RPMI7951 (cell line): Measurements from ENCODE around the gene SPART. TPM values are rescaled to one million over a fixed set of nuclear protein-coding genes. Genes with fewer than 3 reads are reported as not detected.
A peak's percentile ranks its signal among the peaks of the same experiment; 100 is the strongest.

ENCODE experiments used
- DNase-seq: peaks from one replicate; pipeline ENCODE4 v3.0.0-alpha.2; 2012; ENCODE audit warnings: low read depth
- total RNA-seq: library from RNA; depleted of rRNA; stranded (reverse); fragments of >200 nt; shearing (Covaris generic); gene quantifications from 2 replicates; pipeline ENCODE4 v1.2.3, GENCODE V29; 2014; rRNA removed

Gene SPART, protein sequence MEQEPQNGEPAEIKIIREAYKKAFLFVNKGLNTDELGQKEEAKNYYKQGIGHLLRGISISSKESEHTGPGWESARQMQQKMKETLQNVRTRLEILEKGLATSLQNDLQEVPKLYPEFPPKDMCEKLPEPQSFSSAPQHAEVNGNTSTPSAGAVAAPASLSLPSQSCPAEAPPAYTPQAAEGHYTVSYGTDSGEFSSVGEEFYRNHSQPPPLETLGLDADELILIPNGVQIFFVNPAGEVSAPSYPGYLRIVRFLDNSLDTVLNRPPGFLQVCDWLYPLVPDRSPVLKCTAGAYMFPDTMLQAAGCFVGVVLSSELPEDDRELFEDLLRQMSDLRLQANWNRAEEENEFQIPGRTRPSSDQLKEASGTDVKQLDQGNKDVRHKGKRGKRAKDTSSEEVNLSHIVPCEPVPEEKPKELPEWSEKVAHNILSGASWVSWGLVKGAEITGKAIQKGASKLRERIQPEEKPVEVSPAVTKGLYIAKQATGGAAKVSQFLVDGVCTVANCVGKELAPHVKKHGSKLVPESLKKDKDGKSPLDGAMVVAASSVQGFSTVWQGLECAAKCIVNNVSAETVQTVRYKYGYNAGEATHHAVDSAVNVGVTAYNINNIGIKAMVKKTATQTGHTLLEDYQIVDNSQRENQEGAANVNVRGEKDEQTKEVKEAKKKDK
- total RNA-seq, result 44.0 and 52.9 TPM in 2 replicates

DNA sequence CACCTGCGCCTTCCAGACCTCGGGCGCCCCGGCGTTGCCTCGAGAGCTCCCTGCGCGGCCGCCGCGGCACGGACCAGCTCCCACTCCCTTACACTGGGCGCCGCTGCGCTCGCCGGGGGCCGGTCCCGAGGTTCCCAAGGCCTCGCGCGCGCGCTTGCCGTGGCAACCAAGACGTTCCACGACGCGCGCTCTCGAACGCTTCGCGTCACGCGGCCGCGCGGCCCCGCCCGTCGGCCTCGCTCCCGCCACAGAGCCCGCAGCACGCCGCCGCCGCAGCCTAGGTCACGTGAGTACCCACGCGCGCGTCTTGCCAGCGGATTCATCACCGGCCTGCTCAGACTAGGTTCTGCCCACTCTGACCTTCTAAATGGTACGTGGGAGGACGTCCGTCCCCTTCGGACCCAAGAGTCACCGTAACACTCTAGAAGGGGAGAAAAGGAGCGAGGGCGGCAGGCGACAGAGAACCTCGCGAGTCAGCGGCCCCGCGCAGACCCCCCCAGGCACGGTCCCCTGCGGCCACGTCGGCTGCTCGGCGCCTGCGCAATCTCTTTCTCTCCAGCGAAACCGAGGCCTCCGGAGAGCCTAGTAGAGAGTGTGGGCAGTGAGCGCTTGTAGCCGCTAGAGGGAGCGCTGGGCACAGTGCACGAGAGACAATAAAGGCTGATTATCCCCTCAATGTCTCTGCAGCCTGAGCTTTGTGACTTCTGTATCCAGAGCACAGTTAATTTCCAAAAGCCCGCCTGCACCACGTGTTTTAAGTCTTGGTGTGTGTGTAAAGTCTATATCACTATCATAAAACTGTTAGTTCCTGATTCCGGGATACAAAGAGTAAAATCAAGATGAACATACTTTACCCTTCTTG lies at the start of gene SPART:
Gene SPART (minus strand): TSS at position 173 of the 862 bp plus-strand sequence. CDS start 10,564 bp downstream, outside the sequence.
- peak; percentile 85 for DNase-seq

DNA sequence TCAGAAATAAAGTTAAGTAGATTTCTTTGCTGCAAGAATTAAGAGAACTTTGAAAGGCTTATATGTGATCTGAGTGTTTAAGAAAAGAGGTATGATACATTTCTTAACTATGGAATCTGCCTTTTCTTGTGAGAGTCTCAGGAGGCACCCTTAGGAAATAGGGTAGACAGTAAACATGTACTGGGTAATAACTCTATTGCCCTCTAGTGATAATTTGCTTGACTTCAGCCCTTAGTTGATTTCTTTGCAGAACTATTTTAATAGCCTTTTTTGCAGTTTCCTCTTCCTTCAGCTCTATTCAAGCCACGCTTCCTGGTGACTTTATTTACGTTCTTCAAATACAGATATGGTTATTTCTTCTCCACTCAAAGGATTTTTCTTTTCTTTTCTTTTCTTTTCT lies 49.1 kb upstream of the SPART start:
- DNase-seq, result peak; percentile 51

DNA sequence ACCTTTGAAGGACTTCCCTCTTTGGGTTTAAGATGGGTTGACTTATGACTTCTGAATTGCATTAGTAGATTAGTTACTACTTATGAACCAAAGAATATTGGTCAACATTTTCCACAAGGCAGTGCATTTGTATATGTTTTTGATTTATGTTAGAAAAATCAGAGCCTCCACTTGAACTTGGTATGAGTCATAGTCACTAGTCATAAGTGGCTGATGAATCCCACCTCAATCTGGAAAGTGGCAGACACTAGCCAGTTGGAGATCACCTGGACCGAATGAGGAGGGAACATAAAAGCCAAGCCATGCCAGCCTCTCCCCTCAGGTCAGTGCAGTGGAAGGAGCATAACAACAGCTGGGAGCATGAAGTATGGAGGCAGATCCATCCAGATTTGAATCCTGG lies 39.3 kb upstream of the SPART start:
- peak; percentile 11 for DNase-seq

DNA sequence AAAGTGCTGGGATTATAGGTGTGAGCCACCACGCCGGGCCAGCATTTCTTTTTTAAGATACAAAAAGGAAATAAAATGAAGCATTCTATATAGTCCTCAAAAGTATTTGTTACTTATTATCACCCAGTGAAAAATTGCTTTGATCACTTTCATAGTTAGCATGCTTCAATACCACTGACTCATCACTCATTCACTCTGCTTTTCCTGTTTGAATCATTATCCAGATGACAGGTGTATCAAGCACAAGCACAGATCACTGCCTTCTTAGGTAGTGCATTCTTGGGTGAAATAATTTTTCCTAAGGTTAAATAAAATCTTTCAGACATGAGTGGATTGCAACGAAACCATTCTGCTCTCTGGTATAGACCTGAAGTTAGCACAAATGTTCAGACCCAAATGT lies 35.8 kb upstream of the SPART start:
- DNase-seq, result no peak

GRCh38 chr13:36377826-36378468 lies 31.8 kb upstream of the SPART start:
- DNase-seq, result peak; percentile 67

- no peak for DNase-seq
Measured at GRCh38 chr13:36374063-36374462, 27.9 kb upstream of the SPART start.

GRCh38 chr13:36371185-36371584 lies 25.0 kb upstream of the SPART start:
- no peak for DNase-seq

GRCh38 chr13:36370108-36370429 lies 23.9 kb upstream of the SPART start:
- no peak for DNase-seq

DNA sequence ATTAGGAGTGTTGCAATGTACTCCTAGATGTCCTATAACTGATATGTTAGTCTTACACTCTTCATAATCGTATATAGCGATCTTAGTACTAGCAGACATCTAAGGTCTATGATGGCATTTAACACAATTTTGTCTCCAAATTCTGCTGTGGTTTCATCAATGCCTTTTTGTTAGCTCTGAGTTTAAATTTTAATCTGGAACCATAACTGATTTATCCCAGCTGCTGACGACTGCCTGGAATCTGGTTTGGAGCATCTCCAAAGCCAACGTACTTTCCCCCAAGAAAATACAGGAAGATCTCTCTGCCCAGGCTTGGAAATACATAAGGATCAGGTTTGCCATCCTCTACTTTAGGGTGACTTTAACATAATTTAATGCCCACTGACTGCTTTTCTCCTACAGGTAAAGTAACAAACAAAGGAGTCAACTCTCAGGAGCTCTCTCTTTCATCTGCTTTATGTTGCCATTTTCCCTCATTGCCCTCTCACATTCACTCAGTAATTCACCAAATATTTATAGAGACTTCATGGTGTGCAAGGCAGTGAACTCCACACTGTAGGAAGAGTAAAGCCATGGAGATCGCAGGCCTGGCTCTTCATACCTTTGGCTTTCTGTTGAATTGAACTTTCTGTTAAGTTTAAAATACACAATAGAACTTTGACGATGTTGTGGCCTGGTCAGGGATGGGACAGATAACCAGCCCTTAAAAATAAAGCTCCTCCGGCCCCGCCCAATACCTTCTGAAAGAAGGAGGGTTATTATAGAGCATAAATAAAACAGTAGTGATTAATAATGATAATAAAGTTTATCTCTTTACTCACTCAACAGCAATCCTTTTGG lies 23.3 kb upstream of the SPART start:
- peak; percentile 82 for DNase-seq

- DNase-seq, result no peak
Measured at GRCh38 chr13:36366031-36366430, 19.8 kb upstream of the SPART start.

DNA sequence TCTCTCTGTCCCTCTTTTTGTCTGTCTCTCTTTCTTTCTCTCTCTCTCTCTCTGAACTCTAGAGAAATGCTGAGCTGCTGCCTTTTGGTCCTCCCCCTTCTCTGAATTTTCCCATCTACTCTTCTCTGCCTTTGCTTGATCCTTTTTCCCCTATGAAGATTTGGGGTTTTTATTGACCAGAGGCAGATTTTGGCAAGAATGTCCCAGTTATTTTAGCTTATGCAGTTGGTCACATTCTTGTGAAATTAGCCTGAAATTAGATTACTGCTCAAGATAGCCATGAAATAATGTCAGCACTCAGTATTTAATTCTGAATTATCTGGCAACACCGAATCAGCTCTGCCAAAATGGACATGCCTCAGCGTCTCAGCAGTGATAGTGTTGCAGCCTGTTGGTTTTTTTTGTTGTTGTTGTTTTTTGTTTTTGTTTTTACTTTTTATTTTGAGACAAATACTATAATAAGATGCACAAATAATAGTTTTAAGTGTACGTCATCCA lies 17.2 kb upstream of the SPART start:
- DNase-seq, result no peak

GRCh38 chr13:36362914-36363313 lies 16.7 kb upstream of the SPART start:
- DNase-seq, result no peak

DNA sequence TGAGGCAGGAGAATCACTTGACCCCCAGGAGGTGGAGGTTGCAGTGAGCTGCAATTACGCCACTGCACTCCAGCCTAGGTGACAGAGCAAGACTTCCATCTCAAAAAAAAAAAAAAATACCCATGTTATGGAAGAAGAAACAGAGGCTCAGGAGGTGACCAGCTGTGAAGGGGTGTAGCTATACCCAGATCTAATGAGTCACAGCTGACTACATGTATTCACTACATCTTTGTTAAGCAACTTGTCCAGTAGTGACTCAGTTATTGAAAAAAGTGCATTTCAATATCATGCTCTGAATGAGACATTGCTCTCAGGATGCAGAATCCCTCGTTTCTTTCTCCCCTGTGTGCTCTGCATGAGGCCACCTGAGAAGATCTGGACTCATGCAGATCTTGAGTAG lies 16.1 kb upstream of the SPART start:
- peak; percentile 80 for DNase-seq

DNA sequence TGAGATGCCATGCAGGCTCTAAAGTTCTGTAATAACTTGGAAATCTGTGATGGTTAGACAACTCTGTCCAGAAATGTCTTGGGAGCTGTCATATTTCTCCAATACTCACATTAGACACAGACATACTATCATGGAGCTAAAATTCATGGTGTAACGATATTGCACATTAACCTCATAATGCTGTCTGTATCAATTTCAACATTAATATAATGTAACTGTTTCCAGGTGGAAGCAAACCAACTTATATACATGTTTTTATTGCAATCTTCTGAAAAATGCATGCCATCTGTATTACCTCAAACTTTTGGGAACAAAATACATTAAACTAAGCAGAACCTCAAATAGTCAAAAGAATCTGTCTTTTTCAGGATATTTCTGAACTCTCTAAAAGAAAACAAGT lies 14.7 kb upstream of the SPART start:
- no peak for DNase-seq

GRCh38 chr13:36359301-36359950 lies 13.2 kb upstream of the SPART start:
- DNase-seq, result no peak

- no peak for DNase-seq
Measured at GRCh38 chr13:36358175-36358718, 12.1 kb upstream of the SPART start.

GRCh38 chr13:36357692-36358091 lies 11.5 kb upstream of the SPART start:
- DNase-seq, result no peak

GRCh38 chr13:36357231-36357630 lies 11.0 kb upstream of the SPART start:
- DNase-seq, result no peak

DNA sequence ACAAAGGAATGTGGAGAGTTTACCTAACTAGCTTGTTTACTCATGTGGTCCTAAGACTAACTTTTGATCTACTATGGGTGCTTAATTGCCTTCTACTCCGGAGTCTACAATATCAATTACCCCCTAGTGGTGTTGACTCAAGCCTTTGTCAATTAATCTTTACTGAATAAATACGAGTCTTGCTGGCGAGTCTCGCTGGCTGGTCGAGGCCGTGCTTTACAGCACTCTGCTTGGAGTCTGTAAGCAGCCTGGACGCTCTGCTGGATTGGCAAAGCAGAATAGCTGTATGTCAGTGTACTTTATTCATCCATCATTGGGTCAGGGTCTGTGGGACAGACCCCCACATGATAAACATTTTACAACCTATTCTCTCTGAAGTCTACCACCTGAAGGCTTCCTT lies 9.9 kb upstream of the SPART start:
- no peak for DNase-seq

- no peak for DNase-seq
Measured at GRCh38 chr13:36355632-36356031, 9.4 kb upstream of the SPART start.
